Mammary epithelial cell (primary cell): Measurements from ENCODE around the gene PRRC1.

ENCODE experiments used
- EZH2 ChIP-seq: IDR thresholded peaks from 2 replicates; pipeline ENCODE4 v1.6.1; 2012; ENCODE audit warnings: low read length, inconsistent platforms, borderline replicate concordance
- TF ChIP-seq, protein P1 (sequence below), 2 donors: IDR thresholded peaks in 1 of 2; conservative IDR thresholded peaks in 1 of 2; 2 replicates each; pipeline ENCODE4 v1.5.1; 2011 to 2012; ENCODE audit warnings: inconsistent platforms in 2 of 2, low read length in 2 of 2, mild to moderate bottlenecking in 2 of 2, control low read depth in 1 of 2, low read depth in 1 of 2; ENCODE audit not compliant: insufficient read depth in 1 of 2; ENCODE audit errors: extremely low read depth in 1 of 2

DNA sequence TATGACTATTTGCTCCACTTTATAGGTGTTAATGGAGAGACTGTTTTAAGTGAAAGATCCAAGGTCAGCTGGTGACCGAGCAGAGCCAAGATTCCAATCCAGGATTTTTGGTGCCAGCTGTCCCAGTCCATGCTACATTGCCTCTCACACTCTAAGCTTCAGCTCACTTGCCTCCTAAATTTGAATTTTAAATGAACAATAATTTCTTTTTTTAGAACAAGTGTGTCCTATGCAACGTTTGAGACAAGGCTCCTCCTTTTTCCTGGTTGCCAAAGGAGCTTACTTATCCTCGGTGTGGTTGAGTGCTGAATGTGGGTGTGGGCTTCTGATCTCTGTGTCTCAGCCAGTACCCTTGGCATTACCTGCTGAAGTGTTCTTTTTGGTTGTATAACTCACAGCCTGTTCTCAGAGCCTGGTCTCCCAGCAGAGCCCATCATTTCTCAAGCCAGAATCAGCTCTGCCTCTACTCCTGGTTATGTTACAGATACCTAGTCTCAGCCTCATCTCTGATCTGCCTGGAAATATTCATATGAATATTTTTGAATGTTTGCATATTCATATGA, 4.0 kb upstream of the PRRC1 start:
- TF ChIP-seq, protein P1, sequence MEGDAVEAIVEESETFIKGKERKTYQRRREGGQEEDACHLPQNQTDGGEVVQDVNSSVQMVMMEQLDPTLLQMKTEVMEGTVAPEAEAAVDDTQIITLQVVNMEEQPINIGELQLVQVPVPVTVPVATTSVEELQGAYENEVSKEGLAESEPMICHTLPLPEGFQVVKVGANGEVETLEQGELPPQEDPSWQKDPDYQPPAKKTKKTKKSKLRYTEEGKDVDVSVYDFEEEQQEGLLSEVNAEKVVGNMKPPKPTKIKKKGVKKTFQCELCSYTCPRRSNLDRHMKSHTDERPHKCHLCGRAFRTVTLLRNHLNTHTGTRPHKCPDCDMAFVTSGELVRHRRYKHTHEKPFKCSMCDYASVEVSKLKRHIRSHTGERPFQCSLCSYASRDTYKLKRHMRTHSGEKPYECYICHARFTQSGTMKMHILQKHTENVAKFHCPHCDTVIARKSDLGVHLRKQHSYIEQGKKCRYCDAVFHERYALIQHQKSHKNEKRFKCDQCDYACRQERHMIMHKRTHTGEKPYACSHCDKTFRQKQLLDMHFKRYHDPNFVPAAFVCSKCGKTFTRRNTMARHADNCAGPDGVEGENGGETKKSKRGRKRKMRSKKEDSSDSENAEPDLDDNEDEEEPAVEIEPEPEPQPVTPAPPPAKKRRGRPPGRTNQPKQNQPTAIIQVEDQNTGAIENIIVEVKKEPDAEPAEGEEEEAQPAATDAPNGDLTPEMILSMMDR (conservative IDR thresholded peaks at IDR 0.05 in 1 of 2, IDR thresholded peaks at IDR 0.05 in 1 of 2; ENCODE audit: extremely low read depth in 1 of 2, insufficient read depth in 1 of 2, low read depth in 1 of 2, low read length in 2 of 2), result no peak
- TF ChIP-seq EZH2, result no peak
